ENCODE results near the gene HPN. TPM values are rescaled to one million over a fixed set of nuclear protein-coding genes. Genes with fewer than 3 reads are reported as not detected.
"Not testable (repeated sequence)": the region's sequence is repeated elsewhere in the genome, so short reads cannot be mapped to it uniquely, and the experiment has no call there.

HPN gene
- total RNA-seq, 2 experiments from 2014 or later: 0.11 TPM; not detected in 1

DNA sequence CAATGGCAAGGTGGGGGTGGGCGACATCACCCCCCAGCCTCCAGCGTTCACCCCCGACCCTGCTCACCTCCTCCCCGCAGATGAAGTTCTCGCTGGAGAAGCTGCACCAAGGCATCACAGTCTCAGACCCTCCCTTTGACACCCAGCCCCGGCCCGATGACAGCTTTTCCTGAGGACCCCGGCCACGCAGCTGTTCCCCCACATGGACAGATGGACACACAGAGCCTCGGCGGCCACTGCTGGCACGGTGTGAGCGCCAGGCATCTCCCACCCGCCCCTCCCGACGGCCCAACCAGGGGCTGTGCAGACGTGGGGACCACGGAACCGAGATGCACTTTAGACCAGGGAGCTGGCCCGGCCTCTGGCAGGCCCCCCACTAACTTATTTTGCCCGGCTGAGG lies 15.6 kb upstream of the HPN start:
- Mint-ChIP-seq H3K4me3 (no peak overlapping the region), H3K36me3 (ENCODE audit: low read depth) (peaks cover 36% of the 10 kb centered on the region), H3K9me3 (no peaks in the 10 kb centered on the region), H3K4me1 (ENCODE audit: low read depth) (peaks cover 7% of the 10 kb centered on the region), H3K27ac (no peak overlapping the region), H3K27me3 (no peaks in the 10 kb centered on the region)
- intact Hi-C loops (cut with micrococcal nuclease): no loop called here
- ChIA-PET CTCF (interaction anchor here (1.7 to 2.4 kb wide), 3 partner anchors 18 to 53 kb away, joined by 4 to 14 read pairs (median 5); no protein-coding TSS in a partner anchor), POLR2A (interaction anchor here (0.9 to 3.1 kb wide), 3 partner anchors 12 to 25 kb away, joined by 3 to 25 read pairs (median 3); no protein-coding TSS in a partner anchor)
- ATAC-seq (no peak), DNase-seq (no peak)
- TF ChIP-seq, protein P1, sequence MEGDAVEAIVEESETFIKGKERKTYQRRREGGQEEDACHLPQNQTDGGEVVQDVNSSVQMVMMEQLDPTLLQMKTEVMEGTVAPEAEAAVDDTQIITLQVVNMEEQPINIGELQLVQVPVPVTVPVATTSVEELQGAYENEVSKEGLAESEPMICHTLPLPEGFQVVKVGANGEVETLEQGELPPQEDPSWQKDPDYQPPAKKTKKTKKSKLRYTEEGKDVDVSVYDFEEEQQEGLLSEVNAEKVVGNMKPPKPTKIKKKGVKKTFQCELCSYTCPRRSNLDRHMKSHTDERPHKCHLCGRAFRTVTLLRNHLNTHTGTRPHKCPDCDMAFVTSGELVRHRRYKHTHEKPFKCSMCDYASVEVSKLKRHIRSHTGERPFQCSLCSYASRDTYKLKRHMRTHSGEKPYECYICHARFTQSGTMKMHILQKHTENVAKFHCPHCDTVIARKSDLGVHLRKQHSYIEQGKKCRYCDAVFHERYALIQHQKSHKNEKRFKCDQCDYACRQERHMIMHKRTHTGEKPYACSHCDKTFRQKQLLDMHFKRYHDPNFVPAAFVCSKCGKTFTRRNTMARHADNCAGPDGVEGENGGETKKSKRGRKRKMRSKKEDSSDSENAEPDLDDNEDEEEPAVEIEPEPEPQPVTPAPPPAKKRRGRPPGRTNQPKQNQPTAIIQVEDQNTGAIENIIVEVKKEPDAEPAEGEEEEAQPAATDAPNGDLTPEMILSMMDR (IDR thresholded peaks at IDR 0.05): no peak

DNA sequence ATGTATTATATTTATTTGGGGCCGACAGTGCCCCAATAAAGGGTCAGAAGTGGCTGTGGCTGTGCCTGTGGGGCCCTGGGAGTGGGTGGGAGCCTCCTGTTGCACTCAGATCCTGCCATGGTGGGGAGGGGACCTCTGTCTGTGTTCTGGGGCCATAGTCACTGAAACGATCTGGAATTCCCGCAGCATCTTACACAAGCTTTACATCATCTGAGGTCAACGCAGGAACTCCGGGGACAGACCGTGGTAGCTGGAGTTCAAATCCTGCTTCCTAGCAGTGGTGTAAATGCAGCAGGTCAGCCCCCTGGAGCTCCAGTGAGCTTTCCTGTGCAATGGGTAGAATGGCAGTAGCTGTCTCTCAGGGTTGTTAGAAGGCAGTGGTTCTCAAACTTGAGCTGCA lies 15.1 kb upstream of the HPN start:
- DNase-seq (no peak), ATAC-seq (no peak)
- ChIA-PET CTCF (interaction anchor here (1.9 to 2.4 kb wide), 3 partner anchors 14 to 54 kb away, joined by 4 to 14 read pairs (median 8); no protein-coding TSS in a partner anchor), POLR2A (interaction anchor here (1.1 to 3.1 kb wide), 4 partner anchors 11 to 16 kb away, joined by 3 to 25 read pairs (median 7); partner anchors contain the start of gene HPN)
- Mint-ChIP-seq H3K36me3 (ENCODE audit: low read depth) (peaks cover 32% of the 10 kb centered on the region), H3K4me1 (ENCODE audit: low read depth) (peaks cover 11% of the 10 kb centered on the region), H3K27ac (no peak overlapping the region), H3K27me3 (peaks cover 4% of the 10 kb centered on the region), H3K9me3 (no peaks in the 10 kb centered on the region), H3K4me3 (no peak overlapping the region)
- TF ChIP-seq, protein P1 (IDR thresholded peaks at IDR 0.05): no peak
- intact Hi-C loops (cut with micrococcal nuclease): no loop called here

DNA sequence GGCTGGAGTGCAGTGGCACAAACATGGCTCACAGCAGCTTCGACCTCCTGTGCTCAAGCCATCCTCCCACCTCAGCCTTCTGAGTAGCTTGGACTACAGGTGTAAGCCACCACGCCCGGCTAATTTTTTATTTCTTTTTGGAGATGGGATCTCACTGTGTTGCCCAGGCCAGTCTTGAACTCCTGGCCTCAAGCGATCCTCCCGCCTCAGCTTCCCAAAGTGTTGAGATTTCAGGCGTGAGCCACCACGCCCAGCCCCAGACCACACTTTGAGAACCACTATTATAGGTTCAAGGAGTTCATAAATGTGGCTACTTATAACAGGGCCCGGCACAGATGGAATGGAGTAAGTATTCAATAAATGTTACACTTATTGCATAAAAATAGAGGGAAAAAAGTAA lies 14.5 kb upstream of the HPN start:
- Mint-ChIP-seq H3K36me3 (ENCODE audit: low read depth) (peaks cover 30% of the 10 kb centered on the region), H3K4me1 (ENCODE audit: low read depth) (peaks cover 11% of the 10 kb centered on the region), H3K4me3 (no peak overlapping the region), H3K9me3 (no peaks in the 10 kb centered on the region), H3K27ac (no peak overlapping the region), H3K27me3 (peaks cover 8% of the 10 kb centered on the region)
- CTCF ChIA-PET: interaction anchor here (1.9 to 2.4 kb wide), 3 partner anchors 14 to 54 kb away, joined by 4 to 14 read pairs (median 8); no protein-coding TSS in a partner anchor
- DNase-seq: no peak
- POLR2A ChIA-PET: interaction anchor here (1.0 to 3.1 kb wide), 4 partner anchors 11 to 51 kb away, joined by 3 to 25 read pairs (median 7); partner anchors contain the start of gene HPN
- intact Hi-C loops (cut with micrococcal nuclease): no loop called here
- TF ChIP-seq, protein P1 (IDR thresholded peaks at IDR 0.05): no peak
- no peak for ATAC-seq

DNA sequence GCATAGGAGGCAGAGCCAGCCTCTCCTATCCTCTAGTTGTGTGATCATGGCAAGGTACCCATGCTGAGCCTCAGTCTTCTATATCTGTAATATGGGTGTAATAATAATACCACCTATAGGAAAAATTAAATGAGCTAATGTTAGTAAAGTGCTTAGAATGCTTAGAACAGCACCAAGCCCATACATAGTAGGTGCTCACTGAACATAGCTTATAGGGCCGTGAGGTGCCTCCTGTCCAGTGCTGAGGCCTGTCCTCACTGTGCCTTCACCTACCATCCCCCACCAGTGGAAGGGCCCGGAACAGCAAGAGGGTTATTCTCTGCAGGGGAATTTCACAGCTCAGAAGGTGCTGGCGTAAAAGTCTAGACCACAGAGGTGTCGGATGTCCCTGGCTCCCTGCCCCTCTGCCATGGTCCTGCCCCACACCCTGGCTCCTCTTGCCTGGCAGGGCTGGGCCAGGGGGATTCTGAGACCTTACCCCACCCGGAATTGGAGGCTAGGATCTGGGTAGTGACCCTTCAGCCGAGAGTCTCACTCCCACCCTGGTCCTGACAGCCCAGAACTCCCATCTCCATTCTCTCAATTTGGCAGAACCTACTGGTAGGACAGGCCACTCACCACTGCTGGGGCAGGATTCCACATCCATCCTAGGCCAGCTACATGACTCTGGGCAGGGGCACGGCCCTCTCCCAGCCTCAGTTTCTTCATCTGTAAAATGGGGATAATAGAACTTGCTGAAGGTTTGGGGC lies 13.5 kb upstream of the HPN start:
- H3K36me3 Mint-ChIP-seq (ENCODE audit: low read depth): peaks cover 25% of the 10 kb centered on the region
- H3K9me3 Mint-ChIP-seq: no peaks in the 10 kb centered on the region
- TF ChIP-seq, protein P1 (IDR thresholded peaks at IDR 0.05): no peak
- H3K27me3 Mint-ChIP-seq: peaks cover 15% of the 10 kb centered on the region
- H3K27ac Mint-ChIP-seq: no peak overlapping the region
- H3K4me1 Mint-ChIP-seq (ENCODE audit: low read depth): peaks cover 11% of the 10 kb centered on the region
- ChIA-PET POLR2A (interaction anchor here (1.0 to 3.1 kb wide), 7 partner anchors 9 to 60 kb away, joined by 3 to 25 read pairs (median 5); partner anchors contain the start of gene HPN), CTCF (interaction anchor here (1.9 to 2.4 kb wide), 3 partner anchors 15 to 55 kb away, joined by 4 to 14 read pairs (median 8); no protein-coding TSS in a partner anchor)
- ATAC-seq: no peak
- H3K4me3 Mint-ChIP-seq: no peak overlapping the region
- intact Hi-C loops (cut with micrococcal nuclease): no loop called here
- DNase-seq: no peak

DNA sequence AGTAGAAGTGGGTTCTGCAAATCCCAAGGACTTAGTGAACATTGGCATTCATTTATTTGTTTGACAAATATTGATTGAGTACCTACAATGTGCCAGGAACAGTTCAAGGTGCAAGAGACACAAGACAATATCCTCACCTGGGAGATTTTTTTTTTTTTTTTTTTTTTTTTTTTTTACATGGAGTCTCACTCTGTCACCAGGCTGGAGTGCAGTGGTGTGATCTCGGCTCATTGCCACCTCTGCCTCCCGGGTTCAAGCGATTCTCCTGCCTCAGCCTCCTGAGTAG lies 13.0 kb upstream of the HPN start:
- ATAC-seq; H3K4me3 Mint-ChIP-seq; H3K27ac Mint-ChIP-seq; H3K9me3 Mint-ChIP-seq; DNase-seq; intact Hi-C loops (cut with micrococcal nuclease): not testable (repeated sequence)
- POLR2A ChIA-PET: interaction anchor here (1.2 to 3.1 kb wide), 4 partner anchors 9 to 60 kb away, joined by 5 to 25 read pairs (median 8); no protein-coding TSS in a partner anchor
- Mint-ChIP-seq H3K4me1 (ENCODE audit: low read depth) (peaks cover 11% of the 10 kb centered on the region), H3K36me3 (ENCODE audit: low read depth) (peaks cover 21% of the 10 kb centered on the region), H3K27me3 (peaks cover 16% of the 10 kb centered on the region)
- CTCF ChIA-PET: interaction anchor here (2.1 to 2.4 kb wide), 2 partner anchors 15 to 16 kb away, joined by 8 to 14 read pairs; no protein-coding TSS in a partner anchor

DNA sequence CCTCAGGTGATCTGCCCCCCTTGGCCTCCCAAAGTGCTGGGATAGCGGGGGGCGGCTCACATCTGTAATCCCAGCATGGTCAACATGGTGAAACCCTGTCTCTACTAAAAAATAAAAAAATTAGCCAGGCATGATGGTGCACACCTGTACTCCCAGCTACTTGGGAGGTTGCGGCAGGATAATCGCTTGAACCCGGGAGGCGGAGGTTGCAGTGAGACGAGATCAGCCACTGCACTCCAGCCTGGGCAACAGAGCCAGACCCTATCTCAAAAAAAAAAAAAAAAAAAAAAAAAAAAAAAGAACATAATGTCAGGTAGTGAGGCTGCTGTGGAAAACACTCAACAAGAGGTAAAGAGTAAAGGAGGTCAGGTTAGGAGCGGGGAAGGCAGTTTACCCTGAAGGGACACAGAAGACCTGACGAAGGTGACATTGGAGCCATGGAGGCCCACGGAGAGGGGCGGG lies 12.2 kb upstream of the HPN start:
- H3K4me1 Mint-ChIP-seq (ENCODE audit: low read depth): peaks cover 11% of the 10 kb centered on the region
- peak overlapping the region; percentile 36 for H3K4me3 Mint-ChIP-seq
- H3K27me3 Mint-ChIP-seq: peaks cover 16% of the 10 kb centered on the region
- H3K9me3 Mint-ChIP-seq; ATAC-seq; DNase-seq; intact Hi-C loops (cut with micrococcal nuclease); H3K27ac Mint-ChIP-seq; CTCF ChIA-PET: not testable (repeated sequence)
- POLR2A ChIA-PET: interaction anchor here (1.7 kb wide), 1 partner anchor 15 kb away, joined by 6 read pairs; no protein-coding TSS in a partner anchor
- H3K36me3 Mint-ChIP-seq (ENCODE audit: low read depth): peaks cover 15% of the 10 kb centered on the region

All from activated CD8-positive, alpha-beta T cell treated with anti-CD3 and anti-CD28 coated beads for 36 hours (primary cell).